ENCODE data around the gene PTP4A1. TPM values are rescaled to one million over a fixed set of nuclear protein-coding genes. Genes with fewer than 3 reads are reported as not detected.

PTP4A1 gene
- total RNA-seq, 1 experiment from 2014 or later: 80.1 TPM

DNA sequence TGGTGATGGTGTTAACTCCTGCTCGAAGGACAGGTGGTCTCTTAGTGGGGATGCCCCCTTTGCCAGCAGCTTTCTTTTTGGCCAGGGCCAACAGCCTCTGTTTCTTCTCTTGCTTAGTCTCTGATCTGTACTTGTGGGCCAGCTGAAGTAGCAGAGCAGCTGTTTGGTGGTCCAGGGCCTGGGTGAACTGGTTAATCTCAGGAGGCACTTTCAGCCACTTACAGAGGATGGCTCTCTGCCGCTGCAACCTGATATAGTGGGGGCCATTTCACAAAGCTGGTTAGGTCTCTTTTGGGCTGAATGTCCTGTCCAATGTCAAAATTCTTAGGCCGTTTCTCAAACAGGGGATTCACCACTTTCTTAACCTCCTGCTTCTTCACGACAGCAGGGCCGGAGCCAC is 23.2 kb upstream of the PTP4A1 start:
- Histone ChIP-seq H3K27ac (ENCODE audit: low read depth, low read length, poor library complexity, severe bottlenecking) (no peak overlapping the region), H3K4me1 (ENCODE audit: insufficient read depth, low read length, poor library complexity, severe bottlenecking) (peaks cover 3% of the 10 kb centered on the region), H3K9me3 (ENCODE audit: low read depth, low read length, poor library complexity, severe bottlenecking) (no peaks in the 10 kb centered on the region), H3K27me3 (replicated peaks; ENCODE audit: insufficient read depth, low read depth, low read length, poor library complexity) (no peaks in the 10 kb centered on the region), H3K36me3 (ENCODE audit: insufficient read depth, low read length, poor library complexity, severe bottlenecking) (no peaks in the 10 kb centered on the region), H3K4me3 (ENCODE audit: low read depth, low read length, poor library complexity, severe bottlenecking) (no peak overlapping the region)
- intact Hi-C loops (cut with micrococcal nuclease; ENCODE audit: unreplicated experiment): no loop called here
- POLR2A ChIA-PET (ENCODE audit: low non-redundant PET): no interaction called here
- BruUV-seq (replicated peaks): no TSS peak
- DNase-seq (ENCODE audit: low spot score): no peak
- TF ChIP-seq CTCF (conservative IDR thresholded peaks at IDR 0.05; ENCODE audit: low read depth, low read length): no peak
- TF ChIP-seq EZH2 (IDR thresholded peaks at IDR 0.05; ENCODE audit: borderline replicate concordance, low read depth, low read length, poor library complexity, severe bottlenecking): no peak
- CTCF ChIA-PET: no interaction called here

GRCh38 chr6:63553208-63553607 is 19.1 kb upstream of the PTP4A1 start:
- TF ChIP-seq EZH2 (IDR thresholded peaks at IDR 0.05; ENCODE audit: borderline replicate concordance, low read depth, low read length, poor library complexity, severe bottlenecking) (no peak), CTCF (conservative IDR thresholded peaks at IDR 0.05; ENCODE audit: low read depth, low read length) (no peak)
- Histone ChIP-seq H3K36me3 (ENCODE audit: insufficient read depth, low read length, poor library complexity, severe bottlenecking) (no peaks in the 10 kb centered on the region), H3K4me1 (ENCODE audit: insufficient read depth, low read length, poor library complexity, severe bottlenecking) (no peaks in the 10 kb centered on the region), H3K4me3 (ENCODE audit: low read depth, low read length, poor library complexity, severe bottlenecking) (no peak overlapping the region), H3K27me3 (replicated peaks; ENCODE audit: insufficient read depth, low read depth, low read length, poor library complexity) (no peaks in the 10 kb centered on the region), H3K9me3 (ENCODE audit: low read depth, low read length, poor library complexity, severe bottlenecking) (no peaks in the 10 kb centered on the region), H3K27ac (ENCODE audit: low read depth, low read length, poor library complexity, severe bottlenecking) (no peak overlapping the region)
- ChIA-PET POLR2A (ENCODE audit: low non-redundant PET) (no interaction called here), CTCF (no interaction called here)
- no TSS peak for BruUV-seq (replicated peaks)
- intact Hi-C loops (cut with micrococcal nuclease; ENCODE audit: unreplicated experiment): no loop called here
- no peak for DNase-seq (ENCODE audit: low spot score)

DNA sequence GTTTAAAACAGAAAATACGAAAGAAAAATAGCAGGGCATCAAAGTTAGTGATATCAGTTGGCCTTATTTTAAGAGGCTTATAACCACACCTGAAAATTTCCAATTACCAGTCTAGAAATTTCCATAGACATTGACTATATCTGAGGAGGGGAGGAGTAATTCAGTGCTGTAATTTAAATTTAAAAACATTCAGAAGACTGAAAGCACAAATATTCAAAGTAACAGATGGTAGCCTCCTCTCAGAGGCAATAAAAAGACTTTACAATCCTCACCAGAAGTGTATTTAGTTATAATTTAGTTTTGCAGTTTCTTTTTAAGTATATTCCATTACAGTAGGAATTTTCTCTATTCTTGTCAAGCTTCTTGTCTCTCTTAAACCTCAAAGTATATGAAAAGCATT is 18.4 kb upstream of the PTP4A1 start:
- intact Hi-C loops (cut with micrococcal nuclease; ENCODE audit: unreplicated experiment): no loop called here
- TF ChIP-seq EZH2 (IDR thresholded peaks at IDR 0.05; ENCODE audit: borderline replicate concordance, low read depth, low read length, poor library complexity, severe bottlenecking) (no peak), CTCF (conservative IDR thresholded peaks at IDR 0.05; ENCODE audit: low read depth, low read length) (no peak)
- BruUV-seq (replicated peaks): no TSS peak
- H3K9me3 ChIP-seq (ENCODE audit: low read depth, low read length, poor library complexity, severe bottlenecking): no peaks in the 10 kb centered on the region
- no peak overlapping the region for H3K4me3 ChIP-seq (ENCODE audit: low read depth, low read length, poor library complexity, severe bottlenecking)
- no peak overlapping the region for H3K27ac ChIP-seq (ENCODE audit: low read depth, low read length, poor library complexity, severe bottlenecking)
- CTCF ChIA-PET: no interaction called here
- H3K27me3 ChIP-seq (replicated peaks; ENCODE audit: insufficient read depth, low read depth, low read length, poor library complexity): no peaks in the 10 kb centered on the region
- POLR2A ChIA-PET (ENCODE audit: low non-redundant PET): no interaction called here
- no peaks in the 10 kb centered on the region for H3K4me1 ChIP-seq (ENCODE audit: insufficient read depth, low read length, poor library complexity, severe bottlenecking)
- H3K36me3 ChIP-seq (ENCODE audit: insufficient read depth, low read length, poor library complexity, severe bottlenecking): no peaks in the 10 kb centered on the region
- DNase-seq (ENCODE audit: low spot score): no peak

Measured in A673 (cell line).